Measurements from ENCODE around the gene PTOV1.
A peak's percentile ranks its signal among the peaks of the same experiment; 100 is the strongest.

PTOV1 gene

DNA sequence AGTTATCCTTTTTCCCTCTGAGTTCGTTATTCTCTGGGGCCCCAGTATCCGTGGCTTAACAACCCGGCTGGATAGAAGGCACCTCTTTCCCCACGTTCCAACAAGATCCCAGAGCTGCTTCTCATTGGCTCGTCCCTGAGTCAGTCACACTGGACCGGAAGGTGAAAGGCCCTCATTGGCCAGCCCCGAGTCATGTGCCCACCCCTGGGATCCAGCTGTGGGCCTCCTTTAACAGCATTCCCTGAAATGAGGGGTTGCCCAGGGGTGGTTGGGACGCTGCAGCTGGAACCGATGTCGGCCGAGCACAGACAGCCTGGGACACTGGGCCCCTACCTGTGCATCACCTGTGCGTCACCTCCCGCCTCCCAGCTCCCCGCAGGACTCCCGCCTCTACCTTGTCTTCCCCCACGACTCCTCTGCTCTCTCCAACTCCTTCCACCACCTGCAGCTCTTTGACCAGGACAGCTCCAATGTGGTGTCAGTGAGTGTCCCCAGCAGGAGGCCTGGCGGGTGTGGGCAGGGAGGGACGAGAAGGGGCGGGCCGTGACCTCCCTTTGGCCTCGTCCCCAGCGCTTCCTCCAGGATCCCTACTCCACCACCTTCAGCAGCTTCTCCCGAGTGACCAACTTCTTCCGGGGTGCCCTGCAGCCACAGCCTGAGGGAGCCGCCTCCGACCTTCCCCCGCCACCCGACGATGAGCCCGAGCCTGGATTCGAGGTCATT, 30.9 kb downstream of the PTOV1 start:
- no peaks in the 10 kb centered on the region for H3K36me3 Mint-ChIP-seq (ENCODE audit: insufficient read depth)
- H3K27ac Mint-ChIP-seq, result peak overlapping the region in 1 of 2 donors; percentile 99

GRCh38 chr19:49882643-49883042, 31.7 kb downstream of the PTOV1 start:
- ATAC-seq (replicated peaks) (no peak), DNase-seq (no peak)
- Mint-ChIP-seq H3K4me3 (peak overlapping the region in 1 of 2 donors; percentile 27), H3K4me1 (ENCODE audit: low read depth in 2 of 2) (peaks cover 14 to 15% of the 10 kb centered on the region in 2 donors), H3K36me3 (ENCODE audit: insufficient read depth) (no peaks in the 10 kb centered on the region), H3K9me3 (no peaks in the 10 kb centered on the region), H3K27ac (peak overlapping the region in 1 of 2 donors; percentile 99), H3K27me3 (no peaks in the 10 kb centered on the region)

More for the DNA sequence above, 30.9 kb downstream of the PTOV1 start:
- DNase-seq (no peak), ATAC-seq (replicated peaks) (no peak)
- H3K4me1 Mint-ChIP-seq (ENCODE audit: low read depth in 2 of 2), result peaks cover 14% of the 10 kb centered on the region in 2 donors
- no peaks in the 10 kb centered on the region for H3K27me3 Mint-ChIP-seq
- no peaks in the 10 kb centered on the region for H3K9me3 Mint-ChIP-seq
- H3K4me3 Mint-ChIP-seq, result peak overlapping the region in 1 of 2 donors; percentile 14

DNA sequence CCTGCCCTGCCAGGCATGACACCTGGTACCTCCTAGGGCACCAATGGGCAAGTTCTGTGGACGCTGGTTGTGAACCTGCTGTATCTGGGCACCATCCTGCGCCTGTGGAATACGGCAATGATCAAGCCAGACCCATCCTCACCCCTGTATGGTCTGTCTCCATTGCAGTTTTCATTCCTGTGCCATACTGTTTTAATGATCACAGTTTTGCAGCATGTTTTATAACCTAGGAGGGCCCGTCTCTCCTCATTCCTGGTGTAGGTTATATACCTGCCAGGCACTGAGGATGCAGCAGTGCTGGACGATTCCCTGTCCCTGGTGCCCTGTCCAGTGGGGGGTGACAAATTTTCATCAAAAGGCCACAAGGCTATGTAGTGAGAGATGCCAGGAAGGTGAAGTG, 32.1 kb downstream of the PTOV1 start:
- Mint-ChIP-seq H3K4me3 (peak overlapping the region in 1 of 2 donors; percentile 43), H3K36me3 (ENCODE audit: insufficient read depth) (no peaks in the 10 kb centered on the region), H3K27ac (peak overlapping the region in 1 of 2 donors; percentile 99), H3K4me1 (ENCODE audit: low read depth in 2 of 2) (peaks cover 11 to 13% of the 10 kb centered on the region in 2 donors), H3K27me3 (no peaks in the 10 kb centered on the region), H3K9me3 (no peaks in the 10 kb centered on the region)
- DNase-seq (no peak), ATAC-seq (replicated peaks) (no peak)

- Mint-ChIP-seq H3K27ac (peak overlapping the region in 1 of 2 donors; percentile 99), H3K4me3 (no peak overlapping the region), H3K4me1 (ENCODE audit: low read depth in 2 of 2) (peaks cover 2 to 9% of the 10 kb centered on the region in 2 donors), H3K36me3 (ENCODE audit: insufficient read depth) (no peaks in the 10 kb centered on the region), H3K9me3 (no peaks in the 10 kb centered on the region), H3K27me3 (no peaks in the 10 kb centered on the region)
- ATAC-seq (replicated peaks) (no peak), DNase-seq (no peak)
Measured at GRCh38 chr19:49884109-49884508, 33.1 kb downstream of the PTOV1 start.

GRCh38 chr19:49884760-49885159, 33.8 kb downstream of the PTOV1 start:
- H3K9me3 Mint-ChIP-seq, result no peaks in the 10 kb centered on the region
- H3K27me3 Mint-ChIP-seq, result no peaks in the 10 kb centered on the region
- H3K36me3 Mint-ChIP-seq (ENCODE audit: insufficient read depth), result no peaks in the 10 kb centered on the region
- peaks cover 0 to 10% of the 10 kb centered on the region in 2 donors for H3K4me1 Mint-ChIP-seq (ENCODE audit: low read depth in 2 of 2)
- DNase-seq (no peak), ATAC-seq (replicated peaks) (no peak)
- H3K4me3 Mint-ChIP-seq, result peak overlapping the region in 1 of 2 donors; percentile 42
- H3K27ac Mint-ChIP-seq, result peak overlapping the region in 1 of 2 donors; percentile 99

DNA sequence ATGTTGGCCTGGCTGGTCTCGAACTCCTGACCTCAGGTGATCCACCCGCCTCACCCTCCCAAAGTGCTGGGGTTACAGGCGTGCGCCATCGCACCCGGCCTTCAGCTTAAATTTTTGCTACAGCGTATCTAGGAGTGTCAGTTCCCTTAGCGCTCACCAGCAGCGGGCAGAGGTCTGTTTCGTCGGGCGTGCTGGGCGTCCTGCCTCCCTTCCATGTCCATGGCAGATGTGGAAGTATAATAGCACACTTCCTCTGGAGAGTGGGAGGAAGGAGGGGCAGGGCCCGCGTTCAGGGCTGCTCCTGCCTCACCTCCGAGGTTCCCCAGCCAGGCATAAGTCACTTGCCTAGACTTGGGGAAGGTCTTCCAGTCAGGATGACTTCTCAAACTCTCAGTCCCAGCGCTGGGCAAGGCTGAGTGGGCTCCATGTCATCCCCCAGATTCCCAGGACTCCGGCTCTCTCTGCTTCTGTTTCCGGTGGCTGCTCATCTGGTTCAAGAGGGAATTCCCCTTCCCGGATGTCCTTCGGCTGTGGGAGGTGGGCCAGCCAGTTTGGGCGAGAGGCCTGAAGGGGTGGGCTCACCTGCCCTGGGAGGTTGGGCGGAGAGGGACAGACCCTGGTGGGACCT, 36.2 kb downstream of the PTOV1 start:
- Mint-ChIP-seq H3K4me3 (peak overlapping the region in 1 of 2 donors; percentile 86), H3K27me3 (no peaks in the 10 kb centered on the region), H3K36me3 (ENCODE audit: insufficient read depth) (no peaks in the 10 kb centered on the region), H3K9me3 (no peaks in the 10 kb centered on the region), H3K27ac (peak overlapping the region in 1 of 2 donors; percentile 99), H3K4me1 (ENCODE audit: low read depth in 2 of 2) (peaks cover 0 to 20% of the 10 kb centered on the region in 2 donors)
- DNase-seq, result no peak
- ATAC-seq (replicated peaks), result no peak

GRCh38 chr19:49887665-49888509, 36.9 kb downstream of the PTOV1 start:
- no peaks in the 10 kb centered on the region for H3K36me3 Mint-ChIP-seq (ENCODE audit: insufficient read depth)
- H3K9me3 Mint-ChIP-seq, result no peaks in the 10 kb centered on the region
- DNase-seq (no peak), ATAC-seq (replicated peaks) (no peak)
- peaks cover 4 to 27% of the 10 kb centered on the region in 2 donors for H3K4me1 Mint-ChIP-seq (ENCODE audit: low read depth in 2 of 2)
- H3K27ac Mint-ChIP-seq, result peak overlapping the region in 1 of 2 donors; percentile 99
- H3K27me3 Mint-ChIP-seq, result no peaks in the 10 kb centered on the region
- H3K4me3 Mint-ChIP-seq, result peak overlapping the region in 1 of 2 donors; percentile 86

GRCh38 chr19:49888510-49888824, 37.5 kb downstream of the PTOV1 start:
- no peaks in the 10 kb centered on the region for H3K36me3 Mint-ChIP-seq (ENCODE audit: insufficient read depth)
- H3K4me1 Mint-ChIP-seq (ENCODE audit: low read depth in 2 of 2), result peaks cover 4 to 30% of the 10 kb centered on the region in 2 donors
- H3K4me3 Mint-ChIP-seq, result peak overlapping the region in 1 of 2 donors; percentile 86
- DNase-seq (no peak), ATAC-seq (replicated peaks) (no peak)
- H3K27me3 Mint-ChIP-seq, result no peaks in the 10 kb centered on the region
- no peaks in the 10 kb centered on the region for H3K9me3 Mint-ChIP-seq
- peak overlapping the region in 1 of 2 donors; percentile 99 for H3K27ac Mint-ChIP-seq

GRCh38 chr19:49889038-49889686, 38.2 kb downstream of the PTOV1 start:
- Mint-ChIP-seq H3K27me3 (no peaks in the 10 kb centered on the region), H3K4me3 (peak overlapping the region; percentile 27 to 86), H3K4me1 (ENCODE audit: low read depth in 2 of 2) (peaks cover 4 to 34% of the 10 kb centered on the region in 2 donors), H3K36me3 (ENCODE audit: insufficient read depth) (no peaks in the 10 kb centered on the region), H3K27ac (peak overlapping the region in 1 of 2 donors; percentile 99), H3K9me3 (no peaks in the 10 kb centered on the region)
- ATAC-seq (replicated peaks) (no peak), DNase-seq (no peak)

GRCh38 chr19:49889687-49890348, 38.9 kb downstream of the PTOV1 start:
- H3K4me3 Mint-ChIP-seq, result peak overlapping the region; percentile 74 to 86
- H3K27me3 Mint-ChIP-seq, result no peaks in the 10 kb centered on the region
- ATAC-seq (replicated peaks) (peak; percentile 46), DNase-seq (peak; percentile 60 to 73 (median 70))
- peaks cover 4 to 40% of the 10 kb centered on the region in 2 donors for H3K4me1 Mint-ChIP-seq (ENCODE audit: low read depth in 2 of 2)
- no peaks in the 10 kb centered on the region for H3K36me3 Mint-ChIP-seq (ENCODE audit: insufficient read depth)
- no peaks in the 10 kb centered on the region for H3K9me3 Mint-ChIP-seq
- peak overlapping the region in 1 of 2 donors; percentile 99 for H3K27ac Mint-ChIP-seq

- peak; percentile 56 for ATAC-seq (replicated peaks)
- no peaks in the 10 kb centered on the region for H3K36me3 Mint-ChIP-seq (ENCODE audit: insufficient read depth)
Measured at GRCh38 chr19:49890349-49891311, 39.7 kb downstream of the PTOV1 start.

DNA sequence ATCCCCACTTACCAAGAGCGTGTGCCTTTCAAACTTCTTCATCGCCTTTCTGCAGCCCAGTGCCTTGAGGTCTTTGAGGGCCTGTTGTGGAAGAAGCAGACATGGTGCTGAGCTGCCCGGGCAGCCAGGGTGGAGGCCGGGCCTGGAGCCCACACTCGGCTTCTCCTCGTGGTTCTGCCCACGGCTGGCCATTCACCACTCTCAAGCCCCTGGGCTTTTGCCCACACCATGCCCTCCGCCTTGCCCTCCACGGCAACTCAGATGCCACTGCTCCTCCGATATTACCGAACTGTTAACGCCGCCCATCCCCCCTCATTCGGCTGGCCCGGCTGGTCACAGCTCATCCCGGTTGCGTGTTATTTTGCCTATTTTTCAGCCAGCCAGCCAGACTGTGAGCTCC, 40.4 kb downstream of the PTOV1 start:
- no peaks in the 10 kb centered on the region for H3K27me3 Mint-ChIP-seq

More at GRCh38 chr19:49890349-49891311, 39.7 kb downstream of the PTOV1 start:
- H3K27me3 Mint-ChIP-seq, result no peaks in the 10 kb centered on the region
- H3K4me1 Mint-ChIP-seq (ENCODE audit: low read depth in 2 of 2), result peaks cover 4 to 46% of the 10 kb centered on the region in 2 donors
- peak; percentile 52 to 70 (median 69) for DNase-seq
- H3K9me3 Mint-ChIP-seq, result no peaks in the 10 kb centered on the region
- H3K27ac Mint-ChIP-seq, result peak overlapping the region in 1 of 2 donors; percentile 99
- H3K4me3 Mint-ChIP-seq, result peak overlapping the region; percentile 74 to 86

More for the DNA sequence above, 40.4 kb downstream of the PTOV1 start:
- Mint-ChIP-seq H3K27ac (peak overlapping the region in 1 of 2 donors; percentile 99), H3K4me1 (ENCODE audit: low read depth in 2 of 2) (peaks cover 8 to 51% of the 10 kb centered on the region in 2 donors), H3K36me3 (ENCODE audit: insufficient read depth) (no peaks in the 10 kb centered on the region), H3K9me3 (no peaks in the 10 kb centered on the region), H3K4me3 (peak overlapping the region; percentile 6 to 86)
- DNase-seq (no peak), ATAC-seq (replicated peaks) (peak; percentile 2)
